HCT116 (cell line): ENCODE results near the gene SPATA1.

Experiments used
- CTCF ChIP-seq, 3 experiments: fragments of 200-600 bp in 1 of 3; sonication (generic) in 1 of 3; IDR thresholded peaks in 2 of 3; conservative IDR thresholded peaks in 1 of 3; 2 replicates each; pipeline ENCODE4 v1.5.1; 2012 to 2017; ENCODE audit warnings: low read depth in 2 of 3, low read length in 2 of 3, antibody characterized with exemption in 1 of 3, borderline replicate concordance in 1 of 3, control low read depth in 1 of 3, mild to moderate bottlenecking in 1 of 3, mixed read lengths in 1 of 3, mixed run types in 1 of 3, moderate library complexity in 1 of 3; ENCODE audit not compliant: insufficient read depth in 1 of 3
- ELF1 ChIP-seq: IDR thresholded peaks from 2 replicates; pipeline ENCODE4 v1.6.1; 2012; ENCODE audit warnings: low read depth, borderline replicate concordance
- EZH2phosphoT487 ChIP-seq: fragments of 200-600 bp; IDR thresholded peaks from 2 replicates; pipeline ENCODE4 v1.6.1; 2018; ENCODE audit warnings: antibody characterized with exemption, borderline replicate concordance
- FOSL1 ChIP-seq: IDR thresholded peaks from 2 replicates; pipeline ENCODE4 v1.6.1; 2012; ENCODE audit warnings: low read depth
- JUND ChIP-seq: IDR thresholded peaks from 2 replicates; pipeline ENCODE4 v1.6.1; 2012
- MAX ChIP-seq: IDR thresholded peaks from 2 replicates; pipeline ENCODE4 v1.6.1; 2012
- POLR2A ChIP-seq: IDR thresholded peaks from 2 replicates; pipeline ENCODE4 v1.7.0; 2011; ENCODE audit warnings: borderline replicate concordance; ENCODE audit not compliant: insufficient read depth, insufficient read length; ENCODE audit errors: extremely low read depth
- POLR2AphosphoS5 ChIP-seq: IDR thresholded peaks from 2 replicates; pipeline ENCODE4 v1.6.1; 2011; ENCODE audit warnings: mild to moderate bottlenecking, low read depth, low read length, moderate library complexity
- REST ChIP-seq: IDR thresholded peaks from 2 replicates; pipeline ENCODE4 v1.6.1; 2012; ENCODE audit warnings: low read depth
- SIN3A ChIP-seq: IDR thresholded peaks from 2 replicates; pipeline ENCODE4 v1.6.1; 2012; ENCODE audit warnings: low read depth
- SP1 ChIP-seq: IDR thresholded peaks from 2 replicates; pipeline ENCODE4 v1.6.1; 2012; ENCODE audit warnings: low read depth
- TCF7L2 ChIP-seq: IDR thresholded peaks from 2 replicates; pipeline ENCODE4 v1.7.0; 2011; ENCODE audit warnings: borderline replicate concordance, inconsistent platforms; ENCODE audit not compliant: insufficient read depth, insufficient read length; ENCODE audit errors: extremely low read depth
- ZBTB33 ChIP-seq: IDR thresholded peaks from 2 replicates; pipeline ENCODE4 v1.6.1; 2011; ENCODE audit warnings: mild to moderate bottlenecking, low read length, moderate library complexity; ENCODE audit not compliant: insufficient replicate concordance; ENCODE audit errors: extremely low read depth

GRCh38 chr1:84597011-84597410 lies 90.8 kb downstream of the SPATA1 start:
- TF ChIP-seq ZBTB33 (no peak), POLR2AphosphoS5 (no peak), CTCF (IDR thresholded peaks at IDR 0.05 in 2 of 3, conservative IDR thresholded peaks at IDR 0.05 in 1 of 3; ENCODE audit: borderline replicate concordance in 1 of 3, insufficient read depth in 1 of 3, low read depth in 2 of 3, low read length in 2 of 3) (no peak), FOSL1 (no peak), SP1 (no peak), MAX (no peak), ELF1 (no peak), EZH2phosphoT487 (no peak), REST (no peak), SIN3A (no peak), JUND (no peak), TCF7L2 (no peak), POLR2A (no peak)
